GM12878 (cell line): ENCODE results near the gene RSPH1. TPM values are rescaled to one million over a fixed set of nuclear protein-coding genes. Genes with fewer than 3 reads are reported as not detected.

Experiments
- ATAC-seq: fragments of 200-7000 bp; cut with Tn5 transposase; 3 replicates; pipeline ENCODE4 v1.9.1; 2020; ENCODE audit warnings: mild to moderate bottlenecking, moderate library complexity
- BruUV-seq: library from RNA; stranded (reverse); fragments of 400-500 nt; replicated peaks from 2 replicates; lab custom pipeline; 2021; lab: Mats Ljungman, UMichigan
- CTCF ChIA-PET: fragments of 300-600 bp; sonication (Branson Sonifier 250); formaldehyde crosslinking; extraction: SDS; loops from one replicate; lab custom pipeline; 2021; ENCODE audit warnings: inconsistent platforms; lab: Yijun Ruan, JAX
- POLR2A ChIA-PET: fragments of 350-600 bp; formaldehyde crosslinking; extraction: SDS; loops from one replicate; lab custom pipeline; 2021; ENCODE audit warnings: inconsistent platforms; lab: Charles Lee
- RAD21 ChIA-PET: fragments of 300-600 bp; sonication (Branson Sonifier 250); formaldehyde crosslinking; loops from one replicate; lab custom pipeline; 2023; ENCODE audit warnings: antibody characterized with exemption; ENCODE audit not compliant: unreplicated experiment; lab: Charles Lee
- SMC1A ChIA-PET: fragments of 300-600 bp; sonication (Branson Sonifier 250); formaldehyde crosslinking; loops from one replicate; lab custom pipeline; 2023; ENCODE audit not compliant: unreplicated experiment, uncharacterized antibody; lab: Charles Lee
- DNase-seq: peaks from one replicate; pipeline ENCODE4 v3.0.0-alpha.2; 2011; ENCODE audit warnings: low read depth, low spot score
- FAIRE-seq: peaks from 3 replicates; lab custom pipeline; 2011; peaks lifted over from hg19 to GRCh38; lab: Jason Lieb, UNC
- H2AFZ ChIP-seq: 2 replicates; pipeline ENCODE4 v1.6.0; 2011; ENCODE audit warnings: low read depth, low read length, control low read depth; ENCODE audit not compliant: control insufficient read depth
- H3K27ac ChIP-seq: 2 replicates; pipeline ENCODE4 v1.5.1; 2011; ENCODE audit warnings: control low read depth; ENCODE audit not compliant: control insufficient read depth, insufficient read depth
- H3K27me3 ChIP-seq, 2 experiments: replicated peaks in 1 of 2; 2 replicates each; pipeline versions ENCODE4 v1.6.0 to v1.6.1; 2011; ENCODE audit warnings: low read length in 1 of 2; ENCODE audit not compliant: control insufficient read depth in 2 of 2, insufficient read depth in 2 of 2
- H3K36me3 ChIP-seq, 2 experiments: 2 replicates each; pipeline ENCODE4 v1.5.1; 2011; ENCODE audit warnings: low read length in 1 of 2; ENCODE audit not compliant: control insufficient read depth in 2 of 2, insufficient read depth in 2 of 2
- H3K4me1 ChIP-seq: 2 replicates; pipeline ENCODE4 v1.6.1; 2011; ENCODE audit warnings: mild to moderate bottlenecking, low read length, moderate library complexity, mixed read lengths; ENCODE audit not compliant: control insufficient read depth, insufficient read depth
- H3K4me2 ChIP-seq: 2 replicates; pipeline ENCODE4 v1.6.0; 2011; ENCODE audit warnings: control low read depth; ENCODE audit not compliant: control insufficient read depth, insufficient read depth
- H3K4me3 ChIP-seq: fragments of 200-600 bp; sonication (generic); 2 replicates; pipeline ENCODE4 v1.5.1; 2016
- H3K79me2 ChIP-seq: 2 replicates; pipeline ENCODE4 v1.6.0; 2011; ENCODE audit warnings: low read length; ENCODE audit not compliant: control insufficient read depth, insufficient read depth
- H3K9ac ChIP-seq: 2 replicates; pipeline ENCODE4 v1.8.0; 2011; ENCODE audit warnings: low read length, control low read depth, mixed read lengths; ENCODE audit not compliant: control insufficient read depth, insufficient read depth
- H3K9me3 ChIP-seq: replicated peaks from 3 replicates; pipeline ENCODE4 v1.5.1; 2011; ENCODE audit warnings: mild to moderate bottlenecking, low read length; ENCODE audit not compliant: control insufficient read depth, insufficient read depth
- H4K20me1 ChIP-seq: 2 replicates; pipeline ENCODE4 v1.6.0; 2011; ENCODE audit not compliant: control insufficient read depth, insufficient read depth
- CBFB ChIP-seq: IDR thresholded peaks from 2 replicates; pipeline ENCODE4 v1.6.1; 2016; ENCODE audit warnings: antibody characterized with exemption, low read depth
- CBX3 ChIP-seq: fragments of 200-600 bp; sonication (generic); IDR thresholded peaks from 2 replicates; pipeline ENCODE4 v1.6.1; 2016; ENCODE audit warnings: low read depth, borderline replicate concordance
- CHD1 ChIP-seq: IDR thresholded peaks from 2 replicates; pipeline ENCODE4 v1.6.1; 2012; ENCODE audit warnings: low read depth, low read length, improper control_type of control experiment
- CREM ChIP-seq: IDR thresholded peaks from 2 replicates; pipeline ENCODE4 v1.6.1; 2014; ENCODE audit warnings: antibody characterized with exemption, low read depth
- EP300 ChIP-seq, 2 experiments: fragments of 150-350 bp in 1 of 2; IDR thresholded peaks; 2 replicates each; pipeline ENCODE4 v1.6.1; 2011 to 2012; ENCODE audit warnings: low read depth in 2 of 2, low read length in 2 of 2, borderline replicate concordance in 1 of 2, improper control_type of control experiment in 1 of 2, inconsistent platforms in 1 of 2; ENCODE audit not compliant: control insufficient read depth in 1 of 2
- MEF2B ChIP-seq: fragments of 450-650 bp; IDR thresholded peaks from 2 replicates; pipeline ENCODE4 v1.6.1; 2018; ENCODE audit warnings: mild to moderate bottlenecking, moderate library complexity; ENCODE audit not compliant: partially characterized antibody, poor library complexity, severe bottlenecking
- RAD51 ChIP-seq: fragments of 450-650 bp; IDR thresholded peaks from 2 replicates; pipeline ENCODE4 v1.6.1; 2016; ENCODE audit warnings: moderate library complexity, mild to moderate bottlenecking, inconsistent platforms
- RELA ChIP-seq: fragments of 450-650 bp; IDR thresholded peaks from 2 replicates; pipeline ENCODE4 v1.8.0; 2014; ENCODE audit warnings: borderline replicate concordance; ENCODE audit not compliant: partially characterized antibody
- SIN3A ChIP-seq: IDR thresholded peaks from 2 replicates; pipeline ENCODE4 v1.6.1; 2012; ENCODE audit warnings: low read depth, low read length, improper control_type of control experiment
- SIX5 ChIP-seq: IDR thresholded peaks from 2 replicates; pipeline ENCODE4 v1.6.1; 2011; ENCODE audit warnings: mild to moderate bottlenecking, low read depth, low read length, moderate library complexity; ENCODE audit not compliant: severe bottlenecking
- SREBF1 ChIP-seq: IDR thresholded peaks from 2 replicates; pipeline ENCODE4 v1.6.1; 2012; ENCODE audit warnings: mild to moderate bottlenecking, low read length
- YBX1 ChIP-seq: fragments of 450-650 bp; IDR thresholded peaks from 2 replicates; pipeline ENCODE4 v1.6.1; 2016; ENCODE audit warnings: antibody characterized with exemption
- ZBED1 ChIP-seq: IDR thresholded peaks from 2 replicates; pipeline ENCODE4 v1.6.1; 2016; ENCODE audit warnings: borderline replicate concordance
- ZNF217 ChIP-seq: fragments of 450-650 bp; IDR thresholded peaks from 2 replicates; pipeline ENCODE4 v1.6.1; 2017; ENCODE audit warnings: antibody characterized with exemption, mild to moderate bottlenecking
- WGBS: methylation state at CpG from one replicate; pipeline ENCODE4 v1.1.6; 2016; ENCODE audit warnings: low lambda C conversion rate; ENCODE audit not compliant: insufficient replicate concordance, insufficient coverage; ENCODE audit errors: missing lambda C conversion rate; 5-methylcytosine and 5-hydroxymethylcytosine counted together
- in situ Hi-C: fragments of 300-500 bp; cut with MboI; formaldehyde crosslinking; loops from 9 replicates; pipeline ENCODE4 v1.14.3; 2018; ENCODE audit warnings: mixed read lengths
- intact Hi-C: fragments of 100-400 bp; cut with micrococcal nuclease; formaldehyde crosslinking; loops from one replicate; pipeline ENCODE4 v1.14.2; 2022; ENCODE audit not compliant: unreplicated experiment
- polyA plus RNA-seq, 11 experiments: library from polyadenylated mRNA; depleted of rRNA in 4 of 11; unstranded in 6 of 11; stranded (reverse) in 5 of 11; fragments of >200 nt; fragmentation: Nextera tagmentation in 4 of 11; fragmentation: Illumina TruSeq in 1 of 11; extraction: Ambion mirVana in 4 of 11; extraction: Trizol in 1 of 11; gene quantifications; 1 replicate in 1 of 11; 2 replicates in 10 of 11; pipeline versions ENCODE4 v1.2.1 to v1.2.3, GENCODE V29; 2011 to 2016; ENCODE audit warnings: inconsistent platforms in 2 of 11, missing spikeins in 2 of 11, low read depth in 1 of 11
- total RNA-seq, 4 experiments: library from RNA; depleted of rRNA in 3 of 4; stranded (reverse); fragments of >200 nt in 3 of 4; fragmentation: Illumina TruSeq in 1 of 4; extraction: Trizol in 1 of 4; gene quantifications; 2 replicates each; pipeline versions ENCODE4 v1.2.1 to v1.2.3, GENCODE V29; 2013 to 2021
- TF ChIP-seq, protein P1 (sequence below): IDR thresholded peaks from 2 replicates; pipeline ENCODE4 v1.6.1; 2012; ENCODE audit warnings: low read depth, low read length, improper control_type of control experiment
- TF ChIP-seq, protein P2 (sequence below): IDR thresholded peaks from 2 replicates; pipeline ENCODE4 v1.6.1; 2011; ENCODE audit warnings: borderline replicate concordance, low read depth, mild to moderate bottlenecking, moderate library complexity, low read length; ENCODE audit not compliant: insufficient read depth, poor library complexity, severe bottlenecking
- TF ChIP-seq, protein P3 (sequence below): fragments of 450-650 bp; IDR thresholded peaks from 2 replicates; pipeline ENCODE4 v1.6.1; 2017; ENCODE audit warnings: low read depth, mild to moderate bottlenecking, moderate library complexity

Gene RSPH1
- total and polyA plus RNA-seq, 10 of the 15 experiments (the other 5 are each of a cell fraction or from before 2014, with no cell fraction given), result 0.11 to 1.4 (median 0.38) TPM

DNA sequence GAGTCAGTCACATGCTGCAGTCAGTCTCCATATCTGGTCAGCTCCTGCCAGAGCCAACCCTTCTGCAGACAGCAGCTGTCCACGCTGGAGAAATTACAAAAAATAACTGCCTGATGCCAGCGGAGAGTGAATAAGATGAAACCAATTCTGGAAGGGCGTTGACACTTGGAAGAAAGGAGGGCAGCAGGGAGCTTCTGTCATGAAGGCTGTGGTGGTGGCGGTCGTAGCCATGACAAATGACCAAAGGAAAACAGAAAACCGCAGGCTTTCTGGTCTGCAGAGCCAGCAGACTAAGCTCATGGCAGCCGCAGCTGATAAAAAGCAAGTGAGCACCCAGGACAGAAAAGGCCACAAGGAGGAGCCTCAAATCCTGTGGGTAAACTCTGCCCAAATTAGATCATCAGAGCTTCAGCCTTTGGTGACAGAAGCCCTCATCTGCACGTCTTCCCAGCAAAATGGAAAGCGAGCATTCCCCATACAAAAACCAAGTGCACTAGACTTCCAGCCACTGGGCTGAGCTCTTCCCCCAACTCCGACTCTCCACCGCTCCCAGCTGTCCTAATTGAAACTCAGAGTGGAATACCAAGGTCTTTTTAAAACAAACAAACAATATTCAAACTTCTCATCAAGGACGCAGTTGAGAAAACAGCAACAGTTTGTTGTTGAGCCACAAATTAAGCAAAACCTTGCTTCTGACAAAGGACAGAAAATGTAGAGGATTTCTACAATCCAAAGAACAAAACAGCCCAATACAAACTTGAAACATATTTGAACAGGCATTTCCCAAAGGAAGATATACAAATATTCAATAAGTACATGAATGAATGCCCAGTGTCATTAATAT, 28.7 kb downstream of the RSPH1 start:
- no peaks in the 10 kb centered on the region for H4K20me1 ChIP-seq
- H3K4me2 ChIP-seq, result peak overlapping the region; percentile 6; the same call in 1 of the 2 replicates
- DNase-seq (no peak), FAIRE-seq (peak; percentile 13), ATAC-seq (peak; percentile 42)
- RAD21 ChIA-PET, result interaction anchor here (0.7 to 7.2 kb wide), 24 partner anchors 10 to 157 kb away, joined by 3 to 146 read pairs (median 4); partner anchors contain the start of gene SLC37A1
- H3K9ac ChIP-seq, result no peak overlapping the region
- CTCF ChIA-PET, result interaction anchor here (0.7 to 7.8 kb wide), 20 partner anchors 8 to 170 kb away, joined by 3 to 168 read pairs (median 5); partner anchors contain the start of gene SLC37A1
- in situ Hi-C loops, result no loop called here
- no peaks in the 10 kb centered on the region for H3K27me3 ChIP-seq
- no TSS peak for BruUV-seq
- no peaks in the 10 kb centered on the region for H3K9me3 ChIP-seq
- H3K4me3 ChIP-seq, result no peak overlapping the region
- no peaks in the 10 kb centered on the region for H3K79me2 ChIP-seq
- POLR2A ChIA-PET, result interaction anchor here (1.0 to 3.9 kb wide), 8 partner anchors 11 to 99 kb away, joined by 3 to 36 read pairs (median 6); no protein-coding TSS in a partner anchor
- H3K27ac ChIP-seq, result no peak overlapping the region
- no peak overlapping the region for H2AFZ ChIP-seq
- H3K36me3 ChIP-seq, result no peaks in the 10 kb centered on the region
- SMC1A ChIA-PET, result interaction anchor here (0.6 to 12.0 kb wide), 28 partner anchors 8 to 247 kb away, joined by 3 to 268 read pairs (median 4); partner anchors contain the start of gene SLC37A1
- intact Hi-C loops, result loop anchor here (1.0 to 10.0 kb wide), 2 partner anchors 70 to 233 kb away; no protein-coding TSS in a partner anchor
- WGBS, result 18% methylated on average over 12 of the region's 12 CpGs
- peaks cover 60% of the 10 kb centered on the region for H3K4me1 ChIP-seq
- TF ChIP-seq CBX3 (no peak), CREM (peak; percentile 32; the same call in 1 of the 2 replicates), CHD1 (no peak), ZBED1 (no peak), RAD51 (no peak), EP300 (IDR thresholded peaks at IDR 0.05; ENCODE audit: borderline replicate concordance in 1 of 2, control insufficient read depth in 1 of 2, low read depth in 2 of 2, low read length in 2 of 2) (peak; percentile 34 to 54; a peak in 1 of 4 replicates), YBX1 (no peak), ZNF217 (no peak), CBFB (peak; percentile 88), SIX5 (no peak), RELA (no peak), SIN3A (no peak), SREBF1 (no peak), MEF2B (peak; percentile 55)
- TF ChIP-seq, protein P1, sequence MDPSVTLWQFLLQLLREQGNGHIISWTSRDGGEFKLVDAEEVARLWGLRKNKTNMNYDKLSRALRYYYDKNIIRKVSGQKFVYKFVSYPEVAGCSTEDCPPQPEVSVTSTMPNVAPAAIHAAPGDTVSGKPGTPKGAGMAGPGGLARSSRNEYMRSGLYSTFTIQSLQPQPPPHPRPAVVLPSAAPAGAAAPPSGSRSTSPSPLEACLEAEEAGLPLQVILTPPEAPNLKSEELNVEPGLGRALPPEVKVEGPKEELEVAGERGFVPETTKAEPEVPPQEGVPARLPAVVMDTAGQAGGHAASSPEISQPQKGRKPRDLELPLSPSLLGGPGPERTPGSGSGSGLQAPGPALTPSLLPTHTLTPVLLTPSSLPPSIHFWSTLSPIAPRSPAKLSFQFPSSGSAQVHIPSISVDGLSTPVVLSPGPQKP, result no peak
- TF ChIP-seq, protein P2, sequence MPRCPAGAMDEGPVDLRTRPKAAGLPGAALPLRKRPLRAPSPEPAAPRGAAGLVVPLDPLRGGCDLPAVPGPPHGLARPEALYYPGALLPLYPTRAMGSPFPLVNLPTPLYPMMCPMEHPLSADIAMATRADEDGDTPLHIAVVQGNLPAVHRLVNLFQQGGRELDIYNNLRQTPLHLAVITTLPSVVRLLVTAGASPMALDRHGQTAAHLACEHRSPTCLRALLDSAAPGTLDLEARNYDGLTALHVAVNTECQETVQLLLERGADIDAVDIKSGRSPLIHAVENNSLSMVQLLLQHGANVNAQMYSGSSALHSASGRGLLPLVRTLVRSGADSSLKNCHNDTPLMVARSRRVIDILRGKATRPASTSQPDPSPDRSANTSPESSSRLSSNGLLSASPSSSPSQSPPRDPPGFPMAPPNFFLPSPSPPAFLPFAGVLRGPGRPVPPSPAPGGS, result no peak
- TF ChIP-seq, protein P3, sequence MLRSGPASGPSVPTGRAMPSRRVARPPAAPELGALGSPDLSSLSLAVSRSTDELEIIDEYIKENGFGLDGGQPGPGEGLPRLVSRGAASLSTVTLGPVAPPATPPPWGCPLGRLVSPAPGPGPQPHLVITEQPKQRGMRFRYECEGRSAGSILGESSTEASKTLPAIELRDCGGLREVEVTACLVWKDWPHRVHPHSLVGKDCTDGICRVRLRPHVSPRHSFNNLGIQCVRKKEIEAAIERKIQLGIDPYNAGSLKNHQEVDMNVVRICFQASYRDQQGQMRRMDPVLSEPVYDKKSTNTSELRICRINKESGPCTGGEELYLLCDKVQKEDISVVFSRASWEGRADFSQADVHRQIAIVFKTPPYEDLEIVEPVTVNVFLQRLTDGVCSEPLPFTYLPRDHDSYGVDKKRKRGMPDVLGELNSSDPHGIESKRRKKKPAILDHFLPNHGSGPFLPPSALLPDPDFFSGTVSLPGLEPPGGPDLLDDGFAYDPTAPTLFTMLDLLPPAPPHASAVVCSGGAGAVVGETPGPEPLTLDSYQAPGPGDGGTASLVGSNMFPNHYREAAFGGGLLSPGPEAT, result peak; percentile 42; the same call in 1 of the 2 replicates
